GF-D8 (cell line): ENCODE results near the gene TMC1.

Experiments
- DNase-seq: peaks from one replicate; lab custom pipeline; 2025; lab: John Stamatoyannopoulos, UW

Gene TMC1

DNA sequence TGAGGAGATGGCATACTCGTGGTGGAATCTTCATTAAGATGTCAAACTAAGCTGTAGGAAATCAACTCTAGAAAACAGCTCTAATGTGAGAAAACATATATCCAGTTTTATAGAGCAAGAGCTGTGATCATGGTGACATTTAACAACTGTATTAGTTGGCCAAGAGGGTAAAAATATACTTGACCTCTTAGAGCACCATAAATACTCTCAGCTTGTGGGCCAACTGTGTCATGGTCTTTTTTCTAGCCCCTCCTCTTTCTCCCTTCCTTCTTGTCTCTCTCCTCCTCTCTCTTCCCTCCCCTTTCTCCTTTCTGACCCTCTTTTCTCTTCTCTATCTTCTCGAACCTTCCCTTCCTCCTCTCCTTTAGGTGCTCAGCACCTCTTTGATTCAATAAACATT is 54.7 kb downstream of the TMC1 start:
- no peak for DNase-seq

DNA sequence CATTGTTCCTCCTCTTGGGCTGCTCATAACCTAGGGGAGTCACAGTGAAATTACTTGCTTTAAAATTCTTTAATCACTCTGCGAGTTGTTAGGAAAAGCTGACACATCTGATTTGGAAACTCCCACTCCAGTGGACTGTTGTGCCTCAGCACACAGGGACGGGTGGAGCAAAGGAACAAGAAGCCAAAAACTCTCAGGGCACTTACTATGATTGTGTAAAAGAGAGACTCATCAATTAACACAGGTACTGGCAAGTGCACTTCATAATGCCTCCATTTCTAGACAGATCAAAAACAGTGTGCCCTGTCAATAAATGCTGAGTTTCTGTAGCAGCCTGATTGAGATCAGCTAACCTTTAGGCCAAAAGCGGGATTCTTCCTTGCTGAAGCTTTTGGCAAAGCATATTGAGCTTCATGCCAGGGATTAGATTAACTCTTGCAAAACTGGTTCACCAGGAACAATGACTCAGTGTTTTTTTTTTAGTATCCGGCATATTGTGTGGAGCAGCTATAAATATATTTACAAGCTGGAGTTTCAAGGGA is 55.9 kb downstream of the TMC1 start:
- DNase-seq: no peak

DNA sequence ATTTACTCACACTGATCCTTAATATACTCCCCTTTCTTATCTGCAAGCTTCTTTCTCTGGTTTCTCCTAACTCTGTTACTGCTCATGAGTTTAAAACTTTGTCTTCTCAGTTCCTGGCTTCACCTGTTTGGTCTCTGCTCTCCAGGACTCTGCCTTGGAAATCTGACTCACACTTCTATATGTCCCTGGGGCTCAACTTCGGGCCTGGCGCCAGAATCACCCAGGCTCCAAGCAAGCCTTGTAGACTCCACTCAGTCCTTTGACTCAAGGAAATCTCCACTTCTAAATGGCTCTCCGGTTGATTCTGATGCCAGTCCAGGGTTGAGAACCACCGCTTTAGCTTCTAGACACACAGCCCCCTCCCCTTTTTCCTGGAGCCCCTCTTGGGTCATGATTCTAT is 57.8 kb downstream of the TMC1 start:
- DNase-seq: no peak

DNA sequence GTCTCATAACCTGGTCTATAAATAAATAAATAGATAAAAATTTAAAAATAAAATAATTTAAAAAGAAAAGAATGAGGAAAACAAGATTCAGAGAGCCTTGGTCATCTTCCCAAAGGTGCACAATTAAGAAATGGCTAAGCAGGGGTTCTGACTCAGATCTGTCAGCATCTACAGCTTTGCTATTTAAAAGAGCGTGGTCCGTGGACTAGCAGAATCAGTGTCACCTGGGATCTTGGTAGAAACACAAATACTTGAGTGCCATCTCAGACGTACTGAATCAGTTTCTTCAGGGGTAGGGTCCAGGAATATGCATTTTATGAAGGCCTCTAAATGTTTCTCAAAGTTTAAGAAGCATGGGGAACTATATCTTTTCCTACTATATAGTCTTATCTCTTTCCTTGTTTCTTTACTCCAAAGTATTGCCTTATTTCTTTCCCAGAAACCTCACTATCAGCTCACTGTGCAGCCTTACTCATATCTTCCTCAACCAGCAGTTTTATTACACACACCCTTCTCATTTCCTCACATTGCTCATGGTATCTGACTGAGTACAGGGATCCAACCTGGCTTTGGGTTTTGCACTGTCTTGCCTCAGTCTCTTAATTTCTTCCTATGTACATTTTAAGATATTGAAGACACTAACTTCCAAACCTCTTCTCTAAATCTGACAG is 58.6 kb downstream of the TMC1 start:
- no peak for DNase-seq

DNA sequence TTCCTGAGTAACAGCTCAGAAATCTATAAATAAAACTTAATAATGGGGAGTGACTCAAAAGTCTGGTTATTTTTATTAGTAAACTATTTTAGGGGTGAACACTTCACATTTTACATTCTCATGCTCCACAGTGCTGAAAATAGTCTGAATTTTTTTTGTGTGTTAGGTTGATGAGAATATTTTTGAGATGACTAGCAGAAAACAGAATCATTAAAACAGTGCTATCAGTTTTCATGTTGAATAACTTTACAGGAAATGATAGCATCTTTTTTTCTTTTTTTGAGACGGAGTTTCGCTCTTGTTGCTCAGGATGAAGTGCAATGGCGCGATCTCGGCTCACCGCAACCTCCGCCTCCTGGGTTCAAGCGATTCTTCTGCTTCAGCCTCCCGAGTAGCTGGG is 60.3 kb downstream of the TMC1 start:
- DNase-seq: no peak

DNA sequence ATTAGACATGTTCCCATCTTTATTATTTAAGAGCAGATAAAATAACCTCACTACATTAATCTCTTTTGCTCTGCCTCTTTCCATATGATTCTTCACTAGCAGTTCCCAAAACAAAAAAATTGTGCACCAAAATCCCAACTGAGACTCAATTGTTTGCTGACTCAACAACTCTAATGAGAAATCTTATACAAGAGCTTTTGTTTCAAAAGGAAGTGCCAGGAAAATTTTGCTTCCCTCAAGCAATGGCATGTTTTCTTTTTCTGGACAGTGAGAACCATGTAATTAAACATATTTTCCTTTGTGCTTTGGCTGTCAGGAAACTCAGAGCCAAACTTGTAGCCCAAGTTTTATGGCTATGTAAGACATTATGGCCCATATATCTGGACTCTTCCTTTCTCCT is 62.0 kb downstream of the TMC1 start:
- no peak for DNase-seq

DNA sequence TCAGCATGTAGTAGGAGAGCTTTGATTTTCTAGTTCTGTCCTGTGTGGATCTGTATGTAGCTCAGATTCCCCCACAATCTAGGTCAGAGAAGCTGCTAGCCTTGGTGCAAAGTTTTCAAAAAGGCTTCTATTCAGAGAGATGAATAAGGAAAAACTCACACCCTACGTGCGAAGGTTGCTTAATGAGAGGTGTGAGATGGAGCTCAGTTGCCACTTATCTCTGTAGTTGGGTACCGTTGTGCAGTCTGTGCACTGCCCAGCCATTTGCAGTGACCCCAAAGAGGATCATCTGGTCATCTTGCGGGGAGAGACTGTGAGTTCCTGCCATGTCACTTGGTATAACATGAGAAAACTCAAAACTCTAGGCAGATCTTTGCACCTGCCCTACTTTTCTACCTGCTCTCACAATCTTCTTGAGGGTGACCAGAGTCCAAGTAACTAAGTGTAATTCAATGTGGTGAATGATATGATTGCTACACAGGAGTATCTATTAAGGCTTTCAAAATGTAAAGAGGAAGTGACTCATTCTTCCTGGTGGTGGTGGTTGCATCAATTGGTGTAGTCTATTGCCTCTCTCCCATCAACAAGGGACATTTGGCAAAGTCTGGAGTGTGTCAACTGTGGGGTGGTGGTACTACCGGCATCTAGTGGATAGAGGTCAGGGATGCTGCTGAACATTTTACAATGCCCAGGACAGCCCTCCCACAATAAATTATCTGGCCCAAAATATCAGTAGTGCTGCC is 65.2 kb downstream of the TMC1 start:
- peak; percentile 83 for DNase-seq

DNA sequence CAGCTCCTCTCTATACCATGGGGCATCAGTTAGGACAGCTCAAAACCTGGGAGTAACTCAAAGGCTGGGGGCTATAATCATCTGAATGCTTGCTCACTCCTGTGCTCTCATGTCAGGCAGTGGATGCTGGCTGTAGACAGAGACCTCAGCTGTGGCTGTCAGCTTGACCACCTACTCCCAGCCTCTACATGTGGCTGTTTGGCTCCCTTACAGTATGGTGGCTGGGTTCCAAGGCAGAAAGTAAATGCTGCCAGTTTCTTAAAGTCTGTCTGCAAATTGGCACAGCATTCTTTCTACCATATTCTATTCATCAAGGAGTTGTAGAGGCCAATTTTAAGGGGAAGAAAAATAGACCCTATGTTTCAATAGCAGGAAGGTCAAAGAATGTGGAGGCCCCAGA is 66.9 kb downstream of the TMC1 start:
- DNase-seq: no peak

DNA sequence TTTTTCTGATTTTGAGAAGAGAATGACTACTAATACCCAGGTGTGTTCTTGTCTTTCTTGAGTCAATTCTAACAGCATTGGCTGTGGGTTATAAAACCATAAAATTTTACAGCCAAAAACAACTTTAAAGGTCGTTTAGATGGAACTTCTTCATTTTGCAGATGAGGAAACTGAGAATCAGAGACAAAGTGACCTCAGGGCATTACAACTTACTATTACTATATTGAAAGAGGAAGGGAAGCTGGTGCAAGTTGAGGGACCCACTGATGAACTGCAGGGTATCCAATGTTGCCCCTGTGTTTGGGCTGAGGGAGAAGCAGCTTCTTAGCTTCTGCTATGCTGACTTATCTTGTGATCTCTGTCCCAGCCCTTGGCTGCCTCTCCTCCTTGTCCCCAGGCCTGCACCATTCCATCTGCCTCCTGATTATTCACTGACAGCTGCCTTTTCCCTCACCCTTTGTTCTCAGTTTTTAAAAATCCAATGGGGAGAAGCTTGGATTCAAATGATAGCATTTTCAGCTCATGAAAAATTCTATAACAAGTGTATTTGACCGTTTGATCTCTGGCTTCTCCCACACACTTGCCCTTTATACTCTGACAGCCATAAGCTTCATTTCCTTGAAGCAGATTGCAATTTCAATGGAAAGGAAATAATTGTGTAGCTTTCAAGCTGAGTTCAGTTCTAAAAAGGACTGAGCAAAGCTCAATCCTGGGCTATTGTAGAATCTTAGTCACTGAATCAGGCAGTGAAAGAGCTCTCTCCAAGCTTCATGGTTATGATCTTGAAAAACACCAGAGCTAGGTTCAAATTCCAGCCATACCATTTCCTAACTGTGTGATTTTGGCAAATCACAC is 68.5 kb downstream of the TMC1 start:
- DNase-seq: no peak

DNA sequence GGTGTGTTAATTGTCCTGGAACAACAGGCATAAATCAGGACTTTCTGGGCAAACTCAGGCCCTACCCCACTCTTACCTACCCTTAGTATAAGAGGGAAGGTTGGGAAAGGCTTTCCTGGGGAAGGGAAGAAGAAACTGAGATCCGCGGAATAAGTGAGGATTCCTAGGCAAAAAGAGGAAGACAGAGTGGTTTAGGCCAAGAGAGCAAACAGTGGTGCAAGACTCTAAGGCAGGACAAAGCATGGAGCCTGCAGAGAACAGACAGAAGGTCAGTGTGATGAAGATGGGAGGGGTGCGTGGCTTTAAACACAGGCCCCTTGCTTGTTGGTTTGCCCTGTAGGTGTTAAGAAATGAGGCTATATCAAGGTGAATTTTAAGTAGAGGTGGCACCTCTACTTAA is 69.4 kb downstream of the TMC1 start:
- DNase-seq: no peak

DNA sequence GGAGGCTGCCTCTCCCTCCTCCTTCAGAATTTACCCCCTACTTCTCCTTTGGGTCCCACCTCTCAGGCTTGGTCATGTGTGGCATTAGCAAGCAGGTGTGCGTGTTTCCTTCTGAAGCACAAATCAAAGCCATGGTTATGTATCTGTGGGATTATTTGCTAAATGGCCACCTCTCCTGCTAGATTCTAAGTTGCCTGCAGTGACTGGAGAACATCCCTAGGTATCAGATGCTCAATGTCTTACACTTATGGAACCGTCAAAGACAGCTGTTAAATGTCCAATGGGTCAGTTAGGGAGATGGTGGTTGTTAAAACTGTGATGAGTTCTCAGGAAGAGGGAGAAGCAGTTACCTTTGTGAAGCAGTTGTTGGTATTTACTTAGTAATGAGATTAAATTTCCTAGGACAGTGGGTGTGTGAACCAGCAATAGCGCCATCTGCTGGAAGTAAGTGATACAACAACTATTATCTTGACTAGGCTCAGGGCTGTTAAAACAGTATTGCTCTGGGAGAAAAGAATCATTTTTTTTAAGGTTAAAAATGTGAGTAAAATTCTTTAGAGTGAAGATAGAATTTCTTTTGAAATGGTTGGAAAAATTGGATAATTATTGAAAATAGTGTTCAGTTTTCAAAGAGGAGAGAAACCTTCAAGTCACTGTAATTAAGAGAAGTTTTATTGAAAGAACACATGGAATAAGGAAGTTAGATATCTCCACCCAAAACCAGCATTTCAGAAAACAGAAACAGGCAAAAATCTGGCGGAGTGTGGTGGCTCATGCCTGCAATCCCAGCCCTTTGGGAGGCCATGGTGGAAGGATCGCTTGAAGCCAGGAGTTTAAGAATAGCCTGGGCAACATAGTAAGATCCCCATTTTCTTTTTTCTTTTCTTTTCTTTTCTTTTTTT is 71.3 kb downstream of the TMC1 start:
- peak; percentile 36 for DNase-seq

DNA sequence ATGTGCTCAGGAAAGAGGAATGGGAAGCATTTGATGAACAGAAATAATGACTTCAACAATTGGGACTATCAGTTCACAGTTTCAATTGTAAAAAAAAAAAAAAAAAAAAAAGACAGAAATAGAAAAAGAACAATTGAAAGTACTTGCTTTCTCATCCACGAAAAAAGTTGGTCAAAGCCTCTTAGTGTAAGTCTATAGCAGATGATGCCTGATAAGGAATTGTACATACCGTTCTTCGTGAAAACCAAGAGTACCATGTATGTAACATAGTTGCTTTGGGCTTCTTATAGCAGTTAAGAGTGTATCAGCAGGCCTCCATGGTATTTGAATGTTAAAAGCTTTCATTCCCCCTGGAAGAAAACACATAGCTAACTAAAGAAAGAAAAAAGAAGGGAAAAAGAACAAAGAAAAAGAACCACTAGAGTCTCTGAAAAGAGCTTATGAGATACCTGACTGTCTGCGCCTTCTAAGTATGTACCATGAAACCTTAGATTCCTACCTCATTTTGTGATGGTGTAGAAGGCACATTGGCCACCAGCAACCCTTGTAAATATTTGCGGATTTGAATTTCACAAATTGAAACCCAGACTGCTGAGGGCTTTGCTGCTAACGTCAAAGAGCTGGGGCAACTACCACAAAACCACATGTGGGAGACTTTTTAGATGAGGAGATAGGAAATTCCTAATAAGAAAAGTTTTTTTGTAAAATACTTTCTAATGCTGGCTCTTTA is 75.2 kb downstream of the TMC1 start:
- DNase-seq: no peak

DNA sequence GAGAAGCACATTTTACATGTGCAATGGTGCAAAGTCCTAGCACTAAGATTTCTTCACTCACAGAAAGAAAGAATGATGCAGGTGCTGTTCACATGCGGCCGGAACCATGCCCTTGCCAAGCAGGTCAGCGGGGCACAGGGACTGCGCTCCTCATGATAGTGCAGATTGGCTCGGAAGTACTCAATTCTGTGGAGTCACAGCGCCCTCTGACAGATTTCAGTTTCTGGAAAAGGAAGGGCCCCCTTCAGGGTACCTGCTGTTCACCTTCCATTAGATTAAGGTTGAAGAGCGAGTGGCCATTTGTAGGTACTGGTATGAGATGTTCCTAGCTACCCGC is 75.7 kb downstream of the TMC1 start:
- DNase-seq: no peak

DNA sequence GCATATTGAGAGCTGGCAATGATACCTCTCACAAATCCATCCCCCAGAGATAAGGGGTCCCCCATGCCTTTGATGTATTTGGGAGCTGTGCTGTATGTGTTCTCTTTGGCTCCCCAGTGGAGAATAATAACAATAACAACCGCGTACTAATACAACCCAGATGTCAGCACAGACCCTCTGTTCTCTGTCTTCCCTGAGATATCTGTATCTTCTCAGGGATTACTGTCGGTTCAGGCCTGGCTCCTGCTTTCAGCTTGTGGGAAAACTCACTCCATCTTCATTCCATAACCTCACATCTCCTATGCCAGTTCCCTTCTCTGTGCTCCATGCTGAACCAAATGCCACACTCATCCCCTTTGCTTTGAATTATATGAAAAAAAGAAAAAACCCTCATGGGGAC is 76.2 kb downstream of the TMC1 start:
- no peak for DNase-seq

DNA sequence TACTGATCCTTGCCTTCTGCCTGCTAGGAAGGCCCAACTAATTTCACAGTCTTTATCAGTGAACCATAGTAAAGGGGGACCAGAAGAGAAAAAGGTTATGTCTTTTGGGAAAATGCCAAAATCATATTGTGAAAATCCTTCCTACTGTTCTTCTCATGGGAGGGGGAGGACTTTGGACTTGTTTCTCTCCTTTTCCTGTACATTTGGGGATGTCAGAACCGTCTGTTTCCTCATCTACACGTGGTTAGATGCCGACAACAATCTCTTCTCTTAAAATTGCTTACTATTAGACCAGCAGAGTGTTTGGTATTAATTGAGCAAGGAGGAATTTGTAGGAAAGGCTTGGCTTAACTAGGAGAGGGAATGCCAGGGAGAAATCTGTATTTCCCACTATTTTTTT is 77.2 kb downstream of the TMC1 start:
- no peak for DNase-seq

DNA sequence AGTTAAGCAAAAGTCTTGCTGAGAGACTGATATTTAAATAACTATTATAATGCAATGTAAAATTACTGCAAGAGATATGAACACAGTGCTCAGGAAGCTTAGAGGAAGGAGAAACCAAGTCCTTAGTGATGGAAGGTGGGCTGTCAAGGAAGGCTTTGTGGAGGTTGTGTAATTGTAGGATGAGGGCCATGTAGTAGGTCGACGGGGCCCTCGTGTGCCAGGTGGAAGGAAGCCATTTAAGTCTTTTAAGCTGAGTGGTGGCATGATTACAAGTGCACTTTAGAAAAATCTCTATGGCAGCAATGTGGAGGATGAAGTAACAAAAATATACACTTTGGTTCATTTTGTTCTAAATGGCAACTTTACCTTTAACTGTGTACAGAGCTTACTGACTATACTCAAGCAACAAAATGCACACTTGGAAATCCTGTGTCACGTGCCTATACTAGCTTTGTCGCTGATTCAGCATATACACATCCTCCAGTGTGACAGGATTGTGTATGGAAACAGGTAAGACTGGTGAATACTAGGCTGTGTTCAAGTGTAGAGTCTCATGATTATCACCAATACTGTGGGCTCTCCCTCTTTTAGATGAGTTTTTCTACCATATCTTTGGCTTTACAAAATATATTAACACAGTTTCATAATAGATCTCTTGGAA is 78.6 kb downstream of the TMC1 start:
- no peak for DNase-seq

DNA sequence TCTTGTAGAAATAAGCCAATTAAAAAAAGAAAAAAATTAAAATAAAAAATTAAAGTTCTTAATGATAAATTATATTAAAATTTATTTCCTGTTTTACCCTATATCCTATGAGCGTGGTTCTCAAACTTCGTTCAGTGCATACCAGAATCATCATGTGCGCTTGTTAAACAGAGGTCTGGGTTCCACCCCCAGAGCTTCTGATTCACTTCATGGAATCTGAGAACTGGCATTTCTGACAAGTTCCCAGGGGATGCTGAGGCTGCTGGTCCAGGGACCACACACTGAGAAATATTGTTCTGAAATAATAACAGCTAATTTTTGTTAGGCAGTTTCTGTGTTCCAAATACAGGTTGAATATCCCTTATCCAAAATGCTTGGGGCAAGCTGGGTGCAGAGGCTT is 79.3 kb downstream of the TMC1 start:
- DNase-seq: no peak

DNA sequence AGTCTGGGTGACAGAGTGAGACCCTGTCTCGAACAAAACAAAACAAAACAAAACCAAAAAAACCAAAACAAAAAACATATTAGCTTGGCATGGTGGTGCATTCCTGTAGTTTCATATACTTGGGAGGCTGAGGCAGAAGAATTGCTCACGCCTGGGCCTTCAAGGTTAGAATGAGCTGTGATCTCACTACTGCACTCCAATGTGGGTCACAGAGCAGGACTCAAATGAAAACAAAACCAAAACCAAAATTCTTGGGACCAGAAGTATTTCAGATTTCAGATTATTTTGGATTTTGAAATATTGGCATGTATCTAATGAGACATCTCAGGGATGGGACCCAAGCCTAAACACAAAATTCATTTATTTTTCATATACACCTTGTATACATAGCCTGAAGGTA is 80.2 kb downstream of the TMC1 start:
- no peak for DNase-seq

DNA sequence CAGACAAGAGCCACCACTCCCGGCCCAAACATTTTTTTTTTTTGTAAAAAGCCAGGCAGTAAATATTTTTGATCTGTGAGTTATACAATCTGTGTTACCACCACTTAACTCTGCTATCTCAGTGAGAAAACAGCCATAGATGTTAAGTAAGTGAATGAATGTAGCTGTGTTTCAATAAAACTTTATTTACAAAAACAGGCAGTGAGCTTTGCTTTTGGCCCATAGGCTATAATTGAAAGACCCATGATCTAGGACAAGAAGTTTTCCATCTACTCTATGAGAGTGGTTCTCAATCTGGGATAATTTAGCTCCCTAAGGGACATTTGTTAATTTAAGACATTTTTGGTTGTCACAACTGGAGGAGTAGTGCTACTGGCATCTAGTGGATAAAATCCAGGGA is 91.0 kb downstream of the TMC1 start:
- DNase-seq: no peak

DNA sequence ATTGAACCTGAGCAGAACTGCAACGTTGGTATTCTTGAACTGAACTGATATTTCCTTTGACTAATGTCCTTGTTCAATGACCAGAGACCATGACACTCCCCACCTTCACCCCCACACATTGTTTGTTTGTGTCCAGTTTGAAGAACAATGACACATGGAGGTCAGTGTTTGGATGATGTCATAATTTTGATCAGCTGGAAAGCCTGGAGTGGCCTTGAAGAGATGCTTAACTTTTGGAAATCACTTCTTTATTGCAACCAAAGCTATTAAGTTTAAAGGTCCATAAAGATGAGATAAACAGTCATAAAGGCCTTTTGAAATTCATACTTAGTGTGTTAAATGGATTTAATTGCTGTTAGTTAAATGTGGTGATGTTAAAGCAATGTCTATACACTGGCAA is 92.7 kb downstream of the TMC1 start:
- DNase-seq: no peak

DNA sequence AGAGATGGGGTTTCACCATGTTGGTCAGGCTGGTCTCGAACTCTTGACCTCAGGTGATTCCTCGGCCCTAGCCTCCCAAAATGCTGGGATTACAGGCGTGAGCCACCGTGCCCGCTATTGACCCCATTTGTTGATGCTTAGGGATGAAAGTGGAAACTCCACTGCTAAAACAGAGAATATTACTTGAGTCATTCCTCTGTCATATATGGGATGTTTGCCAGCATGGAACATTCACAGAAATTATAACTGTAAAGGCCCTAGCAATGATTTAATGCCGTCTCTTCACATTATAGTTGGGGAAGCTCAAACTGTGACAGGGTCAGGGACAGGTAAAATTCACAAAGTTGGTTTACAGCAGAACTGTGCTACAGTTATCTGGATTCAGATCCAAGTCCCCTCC is 94.5 kb downstream of the TMC1 start:
- no peak for DNase-seq
